ENCODE data around the gene GABPB1. TPM values are rescaled to one million over a fixed set of nuclear protein-coding genes. Genes with fewer than 3 reads are reported as not detected.

GABPB1 gene
- total RNA-seq, 1 donor from 2014 or later, result 15.9 TPM

GRCh38 chr15:50333229-50333628, 21.8 kb downstream of the GABPB1 start:
- Mint-ChIP-seq H3K27ac (ENCODE audit: unreplicated experiment) (no peak overlapping the region), H3K36me3 (ENCODE audit: unreplicated experiment) (no peaks in the 10 kb centered on the region), H3K9me3 (ENCODE audit: unreplicated experiment) (no peaks in the 10 kb centered on the region), H3K27me3 (ENCODE audit: unreplicated experiment) (no peaks in the 10 kb centered on the region), H3K4me3 (ENCODE audit: unreplicated experiment) (no peak overlapping the region), H3K4me1 (ENCODE audit: unreplicated experiment) (no peaks in the 10 kb centered on the region)
- no peak for DNase-seq (ENCODE audit: extremely low spot score, unreplicated experiment)
- TF ChIP-seq CTCF (IDR thresholded peaks at IDR 0.05), result no peak

GRCh38 chr15:50330921-50331320, 24.1 kb downstream of the GABPB1 start:
- no peak for TF ChIP-seq CTCF (IDR thresholded peaks at IDR 0.05)
- no peaks in the 10 kb centered on the region for H3K27me3 Mint-ChIP-seq (ENCODE audit: unreplicated experiment)
- no peaks in the 10 kb centered on the region for H3K4me1 Mint-ChIP-seq (ENCODE audit: unreplicated experiment)
- H3K9me3 Mint-ChIP-seq (ENCODE audit: unreplicated experiment), result no peaks in the 10 kb centered on the region
- H3K36me3 Mint-ChIP-seq (ENCODE audit: unreplicated experiment), result no peaks in the 10 kb centered on the region
- no peak for DNase-seq (ENCODE audit: extremely low spot score, unreplicated experiment)
- H3K4me3 Mint-ChIP-seq (ENCODE audit: unreplicated experiment), result no peak overlapping the region
- no peak overlapping the region for H3K27ac Mint-ChIP-seq (ENCODE audit: unreplicated experiment)

DNA sequence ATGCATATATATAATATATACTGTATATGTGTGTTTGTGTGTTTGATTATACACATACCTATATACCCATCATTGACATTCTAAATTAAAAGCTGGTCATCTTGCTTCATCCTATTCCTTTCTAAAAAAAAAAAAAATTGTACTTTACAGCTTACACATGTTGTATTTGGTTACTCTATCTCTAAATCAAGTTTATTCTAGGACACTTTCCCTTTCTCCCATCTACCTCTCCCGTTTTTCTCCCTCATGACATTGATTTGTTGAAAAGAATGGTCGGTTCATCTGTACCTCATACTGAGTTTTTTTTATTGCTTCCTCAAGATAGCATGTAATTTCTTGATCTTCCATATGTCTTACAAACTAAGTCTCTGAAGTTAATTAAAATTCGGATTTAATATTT, 26.9 kb downstream of the GABPB1 start:
- H3K9me3 Mint-ChIP-seq (ENCODE audit: unreplicated experiment), result no peaks in the 10 kb centered on the region

GRCh38 chr15:50321680-50322210, 33.3 kb downstream of the GABPB1 start:
- H3K27me3 Mint-ChIP-seq (ENCODE audit: unreplicated experiment), result no peaks in the 10 kb centered on the region
- H3K4me3 Mint-ChIP-seq (ENCODE audit: unreplicated experiment), result no peak overlapping the region
- no peaks in the 10 kb centered on the region for H3K36me3 Mint-ChIP-seq (ENCODE audit: unreplicated experiment)
- no peak for DNase-seq (ENCODE audit: extremely low spot score, unreplicated experiment)
- peaks cover 8% of the 10 kb centered on the region for H3K4me1 Mint-ChIP-seq (ENCODE audit: unreplicated experiment)
- no peak overlapping the region for H3K27ac Mint-ChIP-seq (ENCODE audit: unreplicated experiment)
- no peak for TF ChIP-seq CTCF (IDR thresholded peaks at IDR 0.05)
- H3K9me3 Mint-ChIP-seq (ENCODE audit: unreplicated experiment), result no peaks in the 10 kb centered on the region

More for the DNA sequence above, 26.9 kb downstream of the GABPB1 start:
- no peaks in the 10 kb centered on the region for H3K4me1 Mint-ChIP-seq (ENCODE audit: unreplicated experiment)
- TF ChIP-seq CTCF (IDR thresholded peaks at IDR 0.05), result no peak
- no peak for DNase-seq (ENCODE audit: extremely low spot score, unreplicated experiment)
- H3K4me3 Mint-ChIP-seq (ENCODE audit: unreplicated experiment), result no peak overlapping the region
- no peaks in the 10 kb centered on the region for H3K27me3 Mint-ChIP-seq (ENCODE audit: unreplicated experiment)
- H3K27ac Mint-ChIP-seq (ENCODE audit: unreplicated experiment), result no peak overlapping the region
- H3K36me3 Mint-ChIP-seq (ENCODE audit: unreplicated experiment), result no peaks in the 10 kb centered on the region

- Mint-ChIP-seq H3K4me1 (ENCODE audit: unreplicated experiment) (peaks cover 8% of the 10 kb centered on the region), H3K27ac (ENCODE audit: unreplicated experiment) (no peak overlapping the region), H3K4me3 (ENCODE audit: unreplicated experiment) (no peak overlapping the region), H3K36me3 (ENCODE audit: unreplicated experiment) (no peaks in the 10 kb centered on the region), H3K9me3 (ENCODE audit: unreplicated experiment) (no peaks in the 10 kb centered on the region), H3K27me3 (ENCODE audit: unreplicated experiment) (no peaks in the 10 kb centered on the region)
- TF ChIP-seq CTCF (IDR thresholded peaks at IDR 0.05), result no peak
- no peak for DNase-seq (ENCODE audit: extremely low spot score, unreplicated experiment)
These were observed 34.5 kb downstream of the GABPB1 start for GRCh38 chr15:50320504-50320903.
